HG03442 (cell line): ENCODE results near the gene MUC5AC.
"Not testable (repeated sequence)": the region's sequence is repeated elsewhere in the genome, so short reads cannot be mapped to it uniquely, and the experiment has no call there.

ENCODE experiments used
- ATAC-seq: cut with Tn5 transposase; IDR thresholded peaks from one replicate; pipeline ENCODE4 v1.9.1; 2021; ENCODE audit warnings: mild to moderate bottlenecking, moderate library complexity; ENCODE audit not compliant: unreplicated experiment

Gene MUC5AC

DNA sequence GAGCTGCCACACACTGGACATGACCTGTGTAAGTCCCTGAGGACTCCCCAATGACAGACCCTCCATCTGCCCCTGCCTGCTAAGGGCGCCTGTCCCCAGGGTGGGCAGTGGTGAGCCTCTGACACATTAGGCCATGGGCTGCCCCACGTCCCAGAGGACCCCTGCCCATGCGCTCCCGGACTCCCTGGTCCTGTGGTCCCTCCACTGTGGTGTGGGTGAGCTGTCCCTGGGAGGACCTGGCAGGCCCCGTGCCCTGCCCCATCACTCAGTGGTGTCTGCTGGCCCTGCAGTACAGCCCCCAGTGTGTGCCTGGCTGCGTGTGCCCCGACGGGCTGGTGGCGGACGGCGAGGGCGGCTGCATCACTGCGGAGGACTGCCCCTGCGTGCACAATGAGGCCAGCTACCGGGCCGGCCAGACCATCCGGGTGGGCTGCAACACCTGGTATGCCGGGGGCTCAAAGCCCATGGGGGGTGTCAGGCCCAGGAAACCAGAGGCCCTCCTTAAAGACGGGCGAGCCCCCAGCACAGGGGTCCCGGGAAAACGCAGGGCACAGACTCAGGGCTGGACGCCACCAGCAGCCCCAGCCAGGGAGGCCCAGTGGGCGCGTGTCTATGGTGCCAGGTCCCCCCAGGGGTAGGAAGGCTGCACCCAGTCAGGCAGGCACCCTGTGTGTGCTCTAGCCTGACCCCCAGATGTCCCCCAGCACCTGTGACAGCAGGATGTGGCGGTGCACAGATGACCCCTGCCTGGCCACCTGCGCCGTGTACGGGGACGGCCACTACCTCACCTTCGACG is 18.7 kb downstream of the MUC5AC start:
- no peak for ATAC-seq

DNA sequence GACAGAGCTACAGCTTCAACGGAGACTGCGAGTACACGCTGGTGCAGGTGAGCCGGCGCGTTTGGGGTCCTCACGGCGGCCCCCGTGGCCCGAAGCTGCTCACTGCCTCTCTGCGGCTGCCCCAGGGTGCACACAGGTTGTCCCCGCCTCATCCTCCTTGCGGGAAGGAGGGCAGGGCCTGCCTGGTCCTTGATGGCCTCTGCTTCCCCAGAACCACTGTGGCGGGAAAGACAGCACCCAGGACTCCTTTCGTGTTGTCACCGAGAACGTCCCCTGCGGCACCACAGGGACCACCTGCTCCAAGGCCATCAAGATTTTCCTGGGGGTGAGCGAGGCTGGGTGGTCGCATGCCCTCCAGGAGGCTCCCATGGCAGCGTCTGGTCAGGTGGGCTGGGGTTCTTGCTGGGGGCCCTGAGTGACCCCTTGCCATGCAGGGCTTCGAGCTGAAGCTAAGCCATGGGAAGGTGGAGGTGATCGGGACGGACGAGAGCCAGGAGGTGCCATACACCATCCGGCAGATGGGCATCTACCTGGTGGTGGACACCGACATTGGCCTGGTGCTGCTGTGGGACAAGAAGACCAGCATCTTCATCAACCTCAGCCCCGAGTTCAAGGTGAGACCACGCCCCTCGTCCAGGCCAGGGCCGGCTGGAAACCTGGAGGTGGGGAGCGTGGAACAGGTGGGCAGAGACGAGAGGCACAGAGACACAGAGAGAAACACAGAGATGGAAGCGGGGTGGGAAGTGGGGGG is 19.4 kb downstream of the MUC5AC start:
- ATAC-seq = no peak

- no peak for ATAC-seq
Measured at GRCh38 chr11:1177771-1178090, 20.0 kb downstream of the MUC5AC start.

GRCh38 chr11:1178201-1178885 is 20.6 kb downstream of the MUC5AC start:
- ATAC-seq = no peak

GRCh38 chr11:1178906-1179305 is 21.2 kb downstream of the MUC5AC start:
- ATAC-seq = no peak

- ATAC-seq = no peak
Measured at GRCh38 chr11:1179641-1180040, 21.9 kb downstream of the MUC5AC start.

- no peak for ATAC-seq
Measured at GRCh38 chr11:1180171-1180570, 22.4 kb downstream of the MUC5AC start.

DNA sequence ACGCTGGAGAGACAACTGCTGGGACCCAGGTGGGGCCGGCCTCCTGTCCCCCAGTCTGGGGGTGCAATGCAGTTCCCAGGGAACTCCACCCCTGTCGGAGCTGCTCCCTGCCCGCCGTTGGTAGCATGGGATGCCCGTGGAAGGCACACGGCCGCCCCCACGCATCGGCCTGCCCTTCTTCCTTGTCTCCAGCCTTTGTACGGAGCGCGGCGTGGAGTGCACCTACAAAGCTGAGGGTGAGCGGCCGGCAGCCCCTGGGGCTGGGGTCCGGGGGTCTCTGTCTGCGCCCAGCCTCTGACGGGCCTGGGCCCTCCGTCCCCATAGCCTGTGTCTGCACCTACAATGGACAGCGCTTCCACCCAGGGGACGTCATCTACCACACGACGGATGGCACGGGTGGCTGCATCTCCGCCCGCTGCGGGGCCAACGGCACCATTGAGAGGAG is 23.2 kb downstream of the MUC5AC start:
- ATAC-seq = no peak

DNA sequence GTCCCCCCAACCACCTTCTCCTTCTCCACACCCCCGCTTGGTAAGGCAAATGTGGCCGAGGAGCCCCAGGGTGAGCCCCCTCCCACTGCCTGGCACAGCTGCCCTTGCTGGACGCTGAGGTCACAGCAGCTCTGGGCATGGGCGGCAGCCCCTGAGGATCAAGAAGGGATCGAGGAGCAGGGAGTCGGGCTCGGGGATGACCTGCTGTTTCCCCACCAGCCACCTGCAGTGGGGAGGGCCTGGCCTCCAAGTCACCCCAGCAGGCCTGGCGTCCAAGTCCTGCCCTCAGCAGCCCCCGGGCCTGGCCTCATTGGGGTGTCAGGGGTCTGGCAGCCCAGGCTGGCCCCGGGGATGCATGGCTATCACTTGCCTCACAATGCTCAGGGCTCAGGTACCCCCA is 23.7 kb downstream of the MUC5AC start:
- no peak for ATAC-seq

GRCh38 chr11:1181853-1182535 is 24.2 kb downstream of the MUC5AC start:
- no peak for ATAC-seq

- ATAC-seq = not testable (repeated sequence)
Measured at GRCh38 chr11:1184139-1184538, 26.4 kb downstream of the MUC5AC start.

DNA sequence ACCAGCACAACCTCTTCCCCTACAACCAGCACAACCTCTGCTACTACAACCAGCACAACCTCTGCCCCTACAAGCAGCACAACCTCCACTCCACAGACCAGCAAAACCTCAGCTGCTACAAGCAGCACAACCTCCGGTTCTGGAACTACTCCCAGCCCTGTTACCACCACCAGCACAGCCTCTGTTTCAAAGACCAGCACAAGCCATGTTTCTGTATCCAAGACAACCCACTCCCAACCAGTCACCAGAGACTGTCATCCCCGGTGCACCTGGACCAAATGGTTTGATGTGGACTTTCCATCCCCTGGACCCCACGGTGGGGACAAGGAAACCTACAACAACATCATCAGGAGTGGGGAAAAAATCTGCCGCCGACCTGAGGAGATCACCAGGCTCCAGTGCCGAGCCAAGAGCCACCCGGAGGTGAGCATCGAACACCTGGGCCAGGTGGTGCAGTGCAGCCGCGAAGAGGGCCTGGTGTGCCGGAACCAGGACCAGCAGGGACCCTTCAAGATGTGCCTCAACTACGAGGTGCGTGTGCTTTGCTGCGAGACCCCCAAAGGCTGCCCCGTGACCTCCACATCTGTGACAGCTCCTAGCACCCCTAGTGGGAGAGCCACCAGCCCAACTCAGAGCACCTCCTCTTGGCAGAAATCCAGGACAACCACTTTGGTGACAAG is 30.8 kb downstream of the MUC5AC start:
- not testable (repeated sequence) for ATAC-seq

DNA sequence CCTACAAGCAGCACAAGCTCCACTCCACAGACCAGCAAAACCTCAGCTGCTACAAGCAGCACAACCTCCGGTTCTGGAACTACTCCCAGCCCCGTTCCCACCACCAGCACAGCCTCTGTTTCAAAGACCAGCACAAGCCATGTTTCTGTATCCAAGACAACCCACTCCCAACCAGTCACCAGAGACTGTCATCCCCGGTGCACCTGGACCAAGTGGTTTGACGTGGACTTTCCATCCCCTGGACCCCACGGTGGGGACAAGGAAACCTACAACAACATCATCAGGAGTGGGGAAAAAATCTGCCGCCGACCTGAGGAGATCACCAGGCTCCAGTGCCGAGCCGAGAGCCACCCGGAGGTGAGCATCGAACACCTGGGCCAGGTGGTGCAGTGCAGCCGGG is 32.1 kb downstream of the MUC5AC start:
- not testable (repeated sequence) for ATAC-seq

- not testable (repeated sequence) for ATAC-seq
Measured at GRCh38 chr11:1191786-1192470, 34.2 kb downstream of the MUC5AC start.

DNA sequence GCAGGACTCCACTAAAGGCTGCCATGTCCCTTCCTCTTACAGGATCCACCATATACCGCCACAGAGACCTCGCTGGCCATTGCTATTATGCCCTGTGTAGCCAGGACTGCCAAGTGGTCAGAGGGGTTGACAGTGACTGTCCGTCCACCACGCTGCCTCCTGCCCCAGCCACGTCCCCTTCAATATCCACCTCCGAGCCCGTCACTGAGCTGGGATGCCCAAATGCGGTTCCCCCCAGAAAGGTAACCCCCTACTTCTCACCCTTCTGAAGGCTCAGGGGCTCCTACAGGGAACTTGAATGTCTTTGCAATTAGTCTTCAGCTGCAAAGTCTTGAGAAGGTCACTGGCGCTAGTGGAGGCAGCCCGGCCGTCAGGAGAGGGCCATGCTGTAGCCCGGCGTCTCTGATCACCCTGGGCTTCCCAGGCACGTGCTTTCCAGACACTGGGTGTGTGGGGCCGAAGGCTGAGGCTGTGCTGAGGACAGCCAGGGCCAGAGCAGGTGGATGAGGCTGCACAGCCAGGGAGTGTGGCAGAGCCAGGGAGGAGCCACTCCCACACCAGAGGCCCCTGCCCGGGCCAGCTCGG is 35.1 kb downstream of the MUC5AC start:
- ATAC-seq = no peak

DNA sequence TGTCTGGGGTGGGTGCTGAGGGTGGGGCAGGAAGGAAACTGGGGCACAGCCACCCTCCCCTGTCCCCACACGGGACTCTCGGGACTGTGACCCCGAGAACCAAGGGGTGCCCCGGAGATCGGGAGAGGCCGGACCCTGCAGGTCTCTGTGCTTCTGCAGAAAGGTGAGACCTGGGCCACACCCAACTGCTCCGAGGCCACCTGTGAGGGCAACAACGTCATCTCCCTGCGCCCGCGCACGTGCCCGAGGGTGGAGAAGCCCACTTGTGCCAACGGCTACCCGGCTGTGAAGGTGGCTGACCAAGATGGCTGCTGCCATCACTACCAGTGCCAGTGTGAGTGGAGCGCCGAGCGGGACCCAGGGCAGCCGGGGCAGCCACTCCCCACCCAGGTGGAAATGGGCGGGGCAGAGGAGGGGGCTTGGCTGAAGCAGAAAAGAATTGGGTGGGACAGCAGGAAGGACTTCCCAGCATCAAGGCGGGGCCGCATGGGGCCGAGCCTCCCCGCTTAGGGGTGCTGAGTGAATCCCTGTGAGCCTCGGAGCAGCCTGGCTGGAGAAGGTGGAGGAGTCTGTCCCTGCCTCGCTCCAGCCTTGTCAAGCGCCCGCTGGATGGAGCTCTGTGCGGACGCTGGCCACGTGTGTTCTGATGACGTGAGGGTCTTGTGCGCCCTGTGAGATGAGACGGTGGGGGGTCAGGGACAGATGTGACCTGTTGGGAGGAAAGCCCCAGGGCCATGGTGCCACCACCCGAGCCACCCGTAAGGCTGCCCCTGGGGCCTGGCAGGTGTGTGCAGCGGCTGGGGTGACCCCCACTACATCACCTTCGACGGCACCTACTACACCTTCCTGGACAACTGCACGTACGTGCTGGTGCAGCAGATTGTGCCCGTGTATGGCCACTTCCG is 35.8 kb downstream of the MUC5AC start:
- ATAC-seq = no peak

DNA sequence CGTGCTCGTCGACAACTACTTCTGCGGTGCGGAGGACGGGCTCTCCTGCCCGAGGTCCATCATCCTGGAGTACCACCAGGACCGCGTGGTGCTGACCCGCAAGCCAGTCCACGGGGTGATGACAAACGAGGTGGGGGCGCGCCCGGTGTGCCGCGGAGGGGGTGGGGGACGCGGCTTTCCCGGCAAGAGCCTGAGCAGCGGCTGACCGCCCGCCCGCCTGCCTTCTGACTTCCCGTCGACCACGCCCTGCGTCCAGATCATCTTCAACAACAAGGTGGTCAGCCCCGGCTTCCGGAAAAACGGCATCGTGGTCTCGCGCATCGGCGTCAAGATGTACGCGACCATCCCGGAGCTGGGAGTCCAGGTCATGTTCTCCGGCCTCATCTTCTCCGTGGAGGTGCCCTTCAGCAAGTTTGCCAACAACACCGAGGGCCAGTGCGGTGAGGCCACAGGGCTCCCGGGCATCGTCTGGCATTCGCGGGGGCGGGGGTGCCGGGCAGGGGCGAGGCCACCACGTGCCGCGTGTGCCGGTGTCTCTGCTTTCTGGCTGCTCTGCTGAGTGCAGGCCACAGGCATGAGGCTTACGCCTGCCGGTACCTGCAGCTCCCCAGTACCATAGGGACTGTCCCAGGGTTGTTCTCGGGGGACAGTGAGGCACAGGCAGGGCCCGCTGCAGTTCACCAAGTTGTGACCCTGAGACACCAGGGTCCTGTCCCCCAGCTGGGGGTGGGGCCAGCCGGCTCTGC is 36.7 kb downstream of the MUC5AC start:
- ATAC-seq = no peak
